Measurements from ENCODE around the gene GSTM1.
A peak's percentile ranks its signal among the peaks of the same experiment; 100 is the strongest.

The GSTM1 gene

DNA sequence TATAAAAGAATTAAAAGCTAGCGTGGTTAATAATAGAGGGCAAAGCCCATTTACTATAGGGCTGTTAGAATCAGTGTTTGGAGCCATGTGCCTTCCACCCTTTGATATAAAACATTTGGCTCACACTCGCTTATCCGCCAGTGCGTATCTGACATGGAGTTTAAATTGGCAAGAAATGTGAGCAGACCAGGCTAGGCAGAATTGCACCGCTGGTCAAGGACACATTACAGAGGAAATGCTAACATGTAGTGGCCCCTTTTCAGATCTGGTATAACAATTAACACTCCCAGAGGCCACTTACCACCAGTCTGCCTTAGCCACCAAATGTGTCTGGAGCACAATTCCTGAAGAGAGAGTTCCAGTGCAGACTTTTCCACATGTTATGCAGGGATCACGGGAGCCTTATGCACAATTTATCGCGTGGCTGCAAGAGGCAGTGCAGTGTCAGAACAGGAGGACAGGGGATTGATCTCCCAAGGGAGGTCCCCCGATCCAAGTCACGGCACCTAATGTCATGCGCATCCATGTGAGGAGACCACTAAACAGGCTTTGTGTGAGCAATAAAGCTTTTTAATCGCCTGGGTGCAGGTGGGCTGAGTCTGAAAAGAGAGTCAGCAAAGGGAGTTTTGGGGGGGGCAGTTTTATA is 39.2 kb downstream of the GSTM1 start:
- DNase-seq (ENCODE audit: low spot score), result no peak

DNA sequence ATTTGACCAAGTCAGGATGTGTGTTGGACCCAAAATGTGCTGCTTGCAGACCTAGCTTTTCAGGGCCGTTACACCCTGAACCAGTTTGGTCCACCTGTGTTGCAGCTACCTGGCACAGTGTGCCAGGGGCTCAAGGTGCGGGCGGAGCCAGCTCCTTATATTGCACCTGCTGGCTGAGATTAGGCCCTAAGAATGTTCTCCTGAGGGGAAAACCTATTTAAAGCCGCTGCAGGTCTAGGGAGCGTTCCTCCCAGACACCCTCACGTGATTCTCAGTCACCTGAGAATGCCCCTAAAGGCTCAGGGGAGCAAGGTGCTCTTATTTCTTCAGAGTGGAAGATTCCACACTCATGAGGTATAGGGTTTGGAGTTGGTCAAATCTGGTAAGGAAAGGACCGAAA is 41.3 kb downstream of the GSTM1 start:
- DNase-seq (ENCODE audit: low spot score), result no peak

DNA sequence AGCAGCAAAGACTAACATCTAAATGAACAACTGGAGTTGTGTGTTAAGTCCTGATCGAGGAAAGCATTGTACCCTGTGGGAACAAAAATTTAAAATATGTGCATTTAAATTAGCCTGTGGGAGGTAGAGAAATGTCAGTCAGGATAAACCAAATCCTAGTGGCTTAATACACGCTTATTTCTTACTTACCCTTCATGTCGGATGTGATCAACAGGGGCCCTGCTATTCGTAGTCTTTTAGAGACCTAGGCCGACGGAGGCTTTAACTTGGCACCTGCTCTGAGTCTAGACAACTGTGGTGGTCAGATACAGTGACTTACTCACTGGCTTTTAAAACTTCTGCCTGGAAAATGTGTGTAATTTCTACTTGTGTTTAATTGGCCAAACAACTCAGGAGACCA is 43.0 kb downstream of the GSTM1 start:
- DNase-seq (ENCODE audit: low spot score), result no peak

DNA sequence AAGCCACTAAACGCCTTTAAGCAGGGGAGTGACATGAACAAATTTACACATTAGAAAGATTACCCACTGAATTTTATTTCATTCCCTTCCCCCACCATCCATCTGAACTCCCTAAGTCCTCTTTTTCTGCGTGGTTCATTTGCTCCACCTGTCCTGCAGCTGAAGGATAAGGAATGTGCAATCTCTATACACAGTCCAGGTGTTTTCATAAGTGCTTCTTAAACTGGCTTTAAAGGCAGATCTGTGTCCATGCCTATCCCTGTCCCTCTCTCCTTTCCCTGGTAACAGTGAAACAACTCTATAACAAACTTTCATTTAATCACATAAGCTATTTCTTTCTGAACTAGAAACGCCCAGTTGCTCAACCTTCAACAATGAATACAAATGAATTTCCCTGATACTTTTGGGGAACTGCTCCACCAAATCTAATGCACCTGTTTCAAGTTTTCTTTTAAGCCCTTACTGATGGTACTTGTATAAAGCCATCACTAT is 44.8 kb downstream of the GSTM1 start:
- DNase-seq (ENCODE audit: low spot score), result no peak

DNA sequence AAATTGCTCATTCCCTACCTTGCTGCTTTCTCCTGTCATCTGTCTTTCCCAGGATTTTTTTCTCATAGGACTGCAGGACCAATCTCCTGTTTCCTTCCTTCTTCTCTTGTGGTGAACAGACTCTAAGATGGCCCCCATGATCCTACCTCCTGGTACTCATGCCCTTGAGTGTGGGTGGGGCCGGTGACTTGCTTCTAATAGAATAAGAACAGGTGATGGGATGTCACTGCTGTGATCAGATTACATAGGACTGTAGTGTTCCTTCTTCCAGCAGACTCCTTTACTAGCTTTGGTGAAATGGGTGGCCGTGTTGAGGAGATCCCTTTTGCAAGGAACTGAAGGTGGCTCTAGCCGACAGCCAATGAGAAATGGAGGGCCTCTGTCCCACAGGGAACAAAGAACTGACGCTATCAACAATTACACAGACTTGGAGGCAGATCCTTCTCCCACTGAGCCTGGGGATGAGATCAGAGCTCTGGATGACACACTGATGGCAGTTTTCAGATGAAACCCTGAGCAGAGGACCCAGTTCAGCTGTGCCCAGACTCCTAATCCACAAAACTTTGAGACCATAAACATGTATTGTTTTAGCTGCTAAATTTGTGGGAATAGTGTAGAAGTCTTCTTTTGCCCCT is 45.7 kb downstream of the GSTM1 start:
- DNase-seq (ENCODE audit: low spot score), result no peak

DNA sequence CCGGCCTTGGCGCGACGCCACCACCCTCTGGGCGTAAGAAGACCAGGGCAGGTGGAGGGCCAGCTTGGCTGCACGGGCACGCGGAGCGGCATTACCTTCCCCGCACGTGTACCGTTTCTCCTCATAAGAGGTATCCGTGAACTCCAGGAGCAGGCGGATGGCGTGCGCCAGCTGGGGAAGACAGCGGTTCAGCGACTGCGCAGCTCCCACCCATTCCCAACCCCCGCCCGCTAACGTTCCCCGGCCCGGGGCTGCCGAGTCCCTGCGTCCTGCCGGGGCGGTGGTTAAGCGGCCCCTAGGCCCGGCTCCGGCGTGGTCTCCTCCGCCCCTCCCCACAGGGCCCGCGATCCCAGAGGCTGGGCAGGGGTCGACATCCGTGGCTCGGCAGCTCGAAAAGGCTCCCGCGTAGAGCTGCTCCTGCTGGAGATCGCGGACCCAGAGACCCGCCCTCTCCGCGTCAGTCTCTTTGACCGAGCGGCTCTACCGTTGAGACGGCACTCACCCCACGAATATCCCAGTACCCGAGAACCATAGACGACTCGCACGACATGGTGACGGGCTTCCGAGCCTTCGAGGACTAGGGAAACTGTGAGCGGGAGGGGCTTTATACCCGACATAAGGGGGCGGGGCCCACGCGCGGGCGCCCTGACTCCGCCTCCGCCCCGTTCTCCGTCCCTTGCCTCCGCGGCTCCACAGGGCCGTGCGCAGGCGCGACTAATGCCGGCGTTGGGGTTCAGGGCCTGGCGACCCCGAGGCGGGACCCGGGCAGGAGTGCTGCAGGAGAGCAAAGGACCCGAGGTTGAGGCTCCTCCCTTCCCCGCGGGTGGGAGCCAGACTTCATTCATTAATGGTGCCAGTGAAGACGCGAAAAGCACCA is 52.4 kb downstream of the GSTM1 start:
- DNase-seq (ENCODE audit: low spot score), result peak; percentile 56

DNA sequence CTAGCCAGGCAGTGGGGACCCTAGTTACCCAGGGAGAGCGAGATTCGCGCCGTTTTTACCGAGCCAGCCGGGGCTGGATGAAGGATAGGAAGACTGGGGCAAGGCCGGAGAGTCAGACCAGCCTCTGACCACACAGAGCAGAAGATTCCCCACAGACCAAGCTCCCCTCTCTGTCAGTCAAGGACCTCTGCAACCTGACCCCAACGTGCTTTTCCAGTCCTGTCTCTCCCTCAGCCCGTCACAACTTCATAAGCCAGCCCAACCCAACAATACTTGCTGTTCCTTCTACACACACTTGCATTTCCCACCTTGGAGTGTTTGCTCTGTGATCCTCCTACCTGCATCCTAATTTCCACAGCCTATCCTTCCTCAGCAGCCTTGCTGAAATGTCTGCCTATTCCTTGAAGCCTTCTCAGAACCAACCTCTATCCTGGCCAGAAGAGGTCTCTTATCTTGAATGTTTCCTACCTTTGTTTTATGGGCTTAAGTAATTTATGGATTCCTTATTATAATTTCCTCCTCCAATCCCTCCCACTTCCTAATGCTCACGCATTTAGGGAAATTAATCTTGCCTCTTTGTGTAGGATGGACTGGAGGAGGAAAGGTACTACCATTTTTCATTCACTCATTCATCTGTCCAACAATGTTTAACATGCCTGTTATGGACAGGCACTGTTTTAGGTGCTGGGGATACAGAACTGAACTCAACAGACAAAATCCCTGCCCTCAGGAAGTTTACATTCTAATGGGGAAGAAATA is 53.2 kb downstream of the GSTM1 start, which contains the start of gene GSTM3:
GSTM3 (minus strand) TSS at position 424 of the 759 bp plus-strand sequence. CDS start 751 bp downstream, outside the sequence.
- DNase-seq (ENCODE audit: low spot score), result no peak

Measured in activated CD4-positive, alpha-beta T cell treated with anti-CD3 and anti-CD28 coated beads, Interleukin-2, Interleukin-4, amounts not matched to agents 100 ng/mL and 50 ng/mL, durations not matched to agents 16 hours and 8 hours (primary cell).